Endothelial cell (in vitro differentiated cells): ENCODE data around the gene SEMA3A. TPM values are rescaled to one million over a fixed set of nuclear protein-coding genes. Genes with fewer than 3 reads are reported as not detected.
A peak's percentile ranks its signal among the peaks of the same experiment; 100 is the strongest.
"Not testable (repeated sequence)": the region's sequence is repeated elsewhere in the genome, so short reads cannot be mapped to it uniquely, and the experiment has no call there.

Experiments used
- DNase-seq: peaks from one replicate; pipeline ENCODE4 v3.0.0; 2021; ENCODE audit warnings: low spot score
- H3K27ac Mint-ChIP-seq: one replicate; pipeline ENCODE4 v1.8.0; 2021; ENCODE audit warnings: mixed read lengths, inconsistent platforms; ENCODE audit not compliant: unreplicated experiment
- H3K27me3 Mint-ChIP-seq: one replicate; pipeline ENCODE4 v1.8.0; 2021; ENCODE audit warnings: mild to moderate bottlenecking, moderate library complexity, mixed read lengths, inconsistent platforms; ENCODE audit not compliant: unreplicated experiment
- H3K36me3 Mint-ChIP-seq: one replicate; pipeline ENCODE4 v1.8.0; 2021; ENCODE audit warnings: mild to moderate bottlenecking, low read depth, mixed read lengths, inconsistent platforms; ENCODE audit not compliant: unreplicated experiment
- H3K4me1 Mint-ChIP-seq: one replicate; pipeline ENCODE4 v1.8.0; 2021; ENCODE audit warnings: mild to moderate bottlenecking, mixed read lengths, inconsistent platforms; ENCODE audit not compliant: unreplicated experiment
- H3K4me3 Mint-ChIP-seq: one replicate; pipeline ENCODE4 v1.8.0; 2021; ENCODE audit warnings: mild to moderate bottlenecking, mixed read lengths, inconsistent platforms; ENCODE audit not compliant: unreplicated experiment
- H3K9me3 Mint-ChIP-seq: one replicate; pipeline ENCODE4 v1.8.0; 2021; ENCODE audit warnings: mixed read lengths, inconsistent platforms; ENCODE audit not compliant: unreplicated experiment
- total RNA-seq: library from RNA; stranded (reverse); fragmentation: NEBNext Ultra II Directional; extraction: Animal tissue kit (Norgen Biotek cat#: 25700); gene quantifications from one replicate; pipeline ENCODE4 v1.2.1, GENCODE V29; 2021; ENCODE audit not compliant: unreplicated experiment
- TF ChIP-seq, protein P1 (sequence below): fragments of 200-600 bp; sonication (generic); IDR thresholded peaks from one replicate; pipeline ENCODE4 v1.5.0; 2021; ENCODE audit warnings: antibody characterized with exemption; ENCODE audit not compliant: unreplicated experiment

The SEMA3A gene
- total RNA-seq, 1 donor from 2014 or later: 8.5 TPM

DNA sequence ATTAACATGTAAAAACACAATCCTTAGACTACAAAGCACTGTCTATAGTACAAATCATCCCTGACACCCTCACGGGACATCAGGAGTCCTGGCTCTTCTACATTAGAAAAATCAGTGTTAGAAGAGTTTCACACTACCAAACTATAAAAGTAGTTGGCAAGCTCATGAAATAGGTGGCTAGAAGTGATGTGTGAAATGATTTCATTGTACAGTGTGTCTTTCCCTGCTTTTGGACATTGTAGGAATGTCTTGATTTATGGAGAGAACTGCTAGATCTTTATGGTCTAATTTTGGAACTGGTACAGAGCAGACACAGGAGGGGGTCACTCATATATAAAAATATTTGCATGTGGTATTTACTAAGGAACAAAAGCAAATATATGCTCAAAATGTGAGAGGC lies 33.2 kb downstream of the SEMA3A start:
- no peak overlapping the region for H3K4me3 Mint-ChIP-seq
- no peaks in the 10 kb centered on the region for H3K36me3 Mint-ChIP-seq
- H3K27me3 Mint-ChIP-seq: no peaks in the 10 kb centered on the region
- H3K27ac Mint-ChIP-seq: no peak overlapping the region
- DNase-seq: no peak
- TF ChIP-seq, protein P1, sequence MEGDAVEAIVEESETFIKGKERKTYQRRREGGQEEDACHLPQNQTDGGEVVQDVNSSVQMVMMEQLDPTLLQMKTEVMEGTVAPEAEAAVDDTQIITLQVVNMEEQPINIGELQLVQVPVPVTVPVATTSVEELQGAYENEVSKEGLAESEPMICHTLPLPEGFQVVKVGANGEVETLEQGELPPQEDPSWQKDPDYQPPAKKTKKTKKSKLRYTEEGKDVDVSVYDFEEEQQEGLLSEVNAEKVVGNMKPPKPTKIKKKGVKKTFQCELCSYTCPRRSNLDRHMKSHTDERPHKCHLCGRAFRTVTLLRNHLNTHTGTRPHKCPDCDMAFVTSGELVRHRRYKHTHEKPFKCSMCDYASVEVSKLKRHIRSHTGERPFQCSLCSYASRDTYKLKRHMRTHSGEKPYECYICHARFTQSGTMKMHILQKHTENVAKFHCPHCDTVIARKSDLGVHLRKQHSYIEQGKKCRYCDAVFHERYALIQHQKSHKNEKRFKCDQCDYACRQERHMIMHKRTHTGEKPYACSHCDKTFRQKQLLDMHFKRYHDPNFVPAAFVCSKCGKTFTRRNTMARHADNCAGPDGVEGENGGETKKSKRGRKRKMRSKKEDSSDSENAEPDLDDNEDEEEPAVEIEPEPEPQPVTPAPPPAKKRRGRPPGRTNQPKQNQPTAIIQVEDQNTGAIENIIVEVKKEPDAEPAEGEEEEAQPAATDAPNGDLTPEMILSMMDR: no peak
- H3K4me1 Mint-ChIP-seq: peaks cover 2% of the 10 kb centered on the region
- H3K9me3 Mint-ChIP-seq: no peaks in the 10 kb centered on the region

DNA sequence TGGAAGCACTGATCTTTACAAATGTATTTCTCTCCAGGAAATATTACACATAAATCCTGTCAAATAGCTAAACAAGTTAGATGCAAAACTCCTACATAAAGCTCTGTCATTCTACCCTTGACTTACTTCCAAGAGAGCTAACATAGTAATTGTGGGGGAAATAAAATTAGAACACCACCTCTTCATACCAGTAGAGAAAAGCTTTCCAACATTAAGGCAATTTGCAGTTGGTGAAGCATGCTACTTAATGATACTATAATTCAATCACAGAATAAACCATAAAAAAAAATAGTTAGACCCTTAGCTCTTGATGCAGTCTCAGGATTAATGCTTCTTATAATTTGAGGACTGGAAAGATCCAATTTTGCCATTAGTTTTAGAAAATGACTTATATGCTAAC lies 35.2 kb downstream of the SEMA3A start:
- TF ChIP-seq, protein P1: no peak
- Mint-ChIP-seq H3K27me3 (no peaks in the 10 kb centered on the region), H3K36me3 (no peaks in the 10 kb centered on the region), H3K9me3 (no peaks in the 10 kb centered on the region), H3K27ac (no peak overlapping the region), H3K4me3 (no peak overlapping the region), H3K4me1 (peaks cover 2% of the 10 kb centered on the region)
- no peak for DNase-seq

DNA sequence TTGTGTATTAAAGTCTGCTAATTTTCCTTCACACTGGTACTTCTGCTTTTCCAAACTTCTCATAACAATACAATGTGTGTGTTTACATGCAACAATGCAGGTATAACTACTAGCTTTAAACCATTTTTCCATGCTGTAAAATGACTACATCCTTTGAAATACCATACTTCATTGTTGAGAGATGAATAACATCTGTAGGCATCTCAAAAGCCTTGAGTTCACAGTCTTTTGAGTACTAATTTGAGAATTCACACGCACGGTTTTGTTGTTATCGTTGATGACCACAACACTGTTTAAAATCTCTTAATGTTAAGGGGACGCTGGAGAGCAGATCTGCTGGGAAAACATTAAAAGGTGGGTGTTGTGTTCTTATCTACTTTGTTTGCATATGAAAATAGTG lies 37.4 kb downstream of the SEMA3A start:
- Mint-ChIP-seq H3K36me3 (no peaks in the 10 kb centered on the region), H3K27ac (no peak overlapping the region), H3K4me1 (peaks cover 1% of the 10 kb centered on the region), H3K27me3 (no peaks in the 10 kb centered on the region), H3K9me3 (no peaks in the 10 kb centered on the region), H3K4me3 (no peak overlapping the region)
- DNase-seq: no peak
- TF ChIP-seq, protein P1: no peak

DNA sequence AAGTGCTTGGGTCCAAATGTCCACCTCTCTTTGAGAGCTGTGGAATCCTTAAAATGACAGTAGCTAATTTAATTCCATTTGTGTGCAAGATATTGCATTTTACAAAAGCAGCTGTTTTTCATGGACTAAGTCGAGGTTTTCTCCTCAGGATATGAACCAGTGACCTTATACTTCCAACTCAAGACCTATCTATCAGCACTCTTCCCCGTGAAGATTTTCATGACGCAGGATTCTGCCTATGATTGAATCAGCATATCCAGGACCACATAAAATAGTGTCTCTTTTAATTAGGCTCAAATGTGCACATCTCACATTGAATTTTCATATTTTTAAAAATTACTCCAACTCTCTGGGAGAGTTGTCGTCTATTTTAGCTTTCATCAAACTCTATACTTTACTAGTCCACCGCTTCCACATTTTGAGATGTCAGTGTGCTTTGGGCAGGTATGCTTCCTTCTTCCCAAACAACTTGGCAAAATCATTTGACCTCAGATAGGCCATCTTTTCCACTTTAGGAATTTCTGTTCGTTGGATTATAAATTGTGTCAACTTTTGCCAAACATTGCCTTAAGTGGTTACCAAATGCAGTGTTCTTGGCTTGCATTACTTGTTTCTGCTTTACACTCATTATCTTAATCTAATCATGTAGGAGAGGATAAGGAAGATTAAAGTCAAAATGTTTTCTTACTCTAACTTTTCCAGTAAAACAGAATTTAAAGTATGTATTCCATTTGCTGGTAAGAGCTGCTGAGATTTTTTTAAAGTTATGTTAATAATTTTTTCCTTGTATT lies 39.4 kb downstream of the SEMA3A start:
- peaks cover 1% of the 10 kb centered on the region for H3K4me1 Mint-ChIP-seq
- no peak overlapping the region for H3K4me3 Mint-ChIP-seq
- TF ChIP-seq, protein P1: no peak
- no peaks in the 10 kb centered on the region for H3K27me3 Mint-ChIP-seq
- no peak for DNase-seq
- no peaks in the 10 kb centered on the region for H3K9me3 Mint-ChIP-seq
- H3K36me3 Mint-ChIP-seq: no peaks in the 10 kb centered on the region
- H3K27ac Mint-ChIP-seq: no peak overlapping the region

DNA sequence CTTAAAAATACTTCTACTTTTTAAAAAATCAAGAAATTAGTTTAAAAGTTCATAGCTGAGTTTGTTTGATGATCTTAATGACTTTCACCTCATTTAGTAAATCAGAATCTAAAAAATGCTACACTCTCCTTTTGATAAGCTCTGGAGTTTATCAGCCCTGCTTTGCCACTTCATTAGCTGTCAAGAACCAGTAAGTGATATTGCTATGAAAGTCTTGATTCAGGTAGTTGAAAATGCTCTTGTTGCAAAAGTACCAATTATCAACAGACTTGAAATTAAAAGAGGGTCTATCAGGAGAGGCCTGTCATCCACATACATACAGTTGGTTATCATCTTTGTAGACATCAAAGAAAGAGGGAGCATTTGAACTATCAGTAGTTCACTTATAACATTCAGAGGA lies 41.6 kb downstream of the SEMA3A start:
- Mint-ChIP-seq H3K27ac (no peak overlapping the region), H3K9me3 (no peaks in the 10 kb centered on the region), H3K4me3 (no peak overlapping the region), H3K4me1 (peaks cover 15% of the 10 kb centered on the region), H3K36me3 (no peaks in the 10 kb centered on the region), H3K27me3 (no peaks in the 10 kb centered on the region)
- TF ChIP-seq, protein P1: no peak
- no peak for DNase-seq

DNA sequence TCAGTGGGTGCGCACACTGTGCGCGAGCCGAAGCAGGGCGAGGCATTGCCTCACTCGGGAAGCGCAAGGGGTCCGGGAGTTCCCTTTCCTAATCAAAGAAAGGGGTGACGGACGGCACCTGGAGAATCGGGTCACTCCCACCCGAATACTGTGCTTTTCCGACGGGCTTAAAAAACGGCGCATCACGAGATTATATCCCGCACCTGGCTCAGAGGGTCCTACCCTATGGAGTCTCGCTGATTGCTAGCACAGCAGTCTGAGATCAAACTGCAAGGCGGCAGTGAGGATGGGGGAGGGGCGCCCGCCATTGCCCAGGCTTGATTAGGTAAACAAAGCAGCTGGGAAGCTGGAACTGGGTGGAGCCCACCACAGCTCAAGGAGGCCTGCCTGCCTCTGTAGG lies 44.2 kb downstream of the SEMA3A start:
- peak overlapping the region; percentile 99 for H3K27ac Mint-ChIP-seq
- H3K36me3 Mint-ChIP-seq, H3K9me3 Mint-ChIP-seq, H3K27me3 Mint-ChIP-seq: not testable (repeated sequence)
- peak overlapping the region; percentile 97 for H3K4me3 Mint-ChIP-seq
- DNase-seq: peak; percentile 59
- peaks cover 20% of the 10 kb centered on the region for H3K4me1 Mint-ChIP-seq
